SK-N-SH (cell line): ENCODE data around the gene MUC20. TPM values are rescaled to one million over a fixed set of nuclear protein-coding genes. Genes with fewer than 3 reads are reported as not detected.

Source experiments
- CTCF ChIA-PET: fragments of 300-600, 350-600 bp; formaldehyde crosslinking; extraction: SDS; loops from one replicate; lab custom pipeline; 2021; lab: Yijun Ruan, JAX
- POLR2A ChIA-PET: fragments of 350-600 bp; sonication (Branson Sonifier 250); formaldehyde crosslinking; extraction: SDS; loops from one replicate; lab custom pipeline; 2020; ENCODE audit warnings: antibody characterized with exemption, inconsistent platforms; lab: Yijun Ruan, JAX
- DNase-seq: peaks from one replicate; pipeline ENCODE4 v3.0.0; 2012
- H2AFZ ChIP-seq: fragments of 200-600 bp; sonication (generic); 2 replicates; pipeline ENCODE4 v1.8.1; 2016; ENCODE audit warnings: antibody characterized with exemption, mild to moderate bottlenecking, low read depth
- H3F3A ChIP-seq: fragments of 200-600 bp; sonication (generic); replicated peaks from 2 replicates; pipeline ENCODE3; 2016; ENCODE audit warnings: antibody characterized with exemption, mild to moderate bottlenecking; ENCODE audit not compliant: insufficient read depth
- H3K27ac ChIP-seq, 2 experiments: fragments of 200-500 bp in 1 of 2; fragments of 200-600 bp in 1 of 2; sonication (Bioruptor generic) in 1 of 2; sonication (generic), shearing (Covaris generic) in 1 of 2; 2 replicates each; pipeline versions ENCODE4 v1.5.1 to v1.6.1; 2014 to 2016; ENCODE audit warnings: low read depth in 2 of 2, inconsistent platforms in 1 of 2, low read length in 1 of 2, mild to moderate bottlenecking in 1 of 2, mixed read lengths in 1 of 2
- H3K27me3 ChIP-seq: fragments of 200-600 bp; sonication (generic), shearing (Covaris generic); 2 replicates; pipeline ENCODE4 v1.6.1; 2016; ENCODE audit warnings: mixed run types; ENCODE audit not compliant: insufficient read depth
- H3K36me3 ChIP-seq, 2 experiments: fragments of 200-500 bp in 1 of 2; fragments of 200-600 bp in 1 of 2; sonication (Bioruptor generic) in 1 of 2; sonication (generic) in 1 of 2; replicated peaks in 1 of 2; 2 replicates each; pipeline versions ENCODE3 to v1.5.1; 2014 to 2016; ENCODE audit warnings: low read length in 1 of 2, mild to moderate bottlenecking in 1 of 2; ENCODE audit not compliant: insufficient read depth in 2 of 2, control insufficient read depth in 1 of 2
- H3K4me1 ChIP-seq, 2 experiments: fragments of 200-500 bp in 1 of 2; fragments of 200-600 bp in 1 of 2; sonication (Bioruptor generic) in 1 of 2; sonication (generic), shearing (Covaris generic) in 1 of 2; 2 replicates each; pipeline versions ENCODE4 v1.5.1 to v1.6.1; 2014 to 2016; ENCODE audit warnings: low read depth in 1 of 2, low read length in 1 of 2, mixed run types in 1 of 2; ENCODE audit not compliant: insufficient read depth in 2 of 2, control insufficient read depth in 1 of 2
- H3K4me2 ChIP-seq: fragments of 200-600 bp; sonication (generic), shearing (Covaris generic); 2 replicates; pipeline ENCODE4 v1.6.1; 2017; ENCODE audit warnings: mixed run types
- H3K4me3 ChIP-seq, 2 experiments: fragments of 200-500 bp in 1 of 2; fragments of 200-600 bp in 1 of 2; sonication (Bioruptor generic) in 1 of 2; sonication (generic), shearing (Covaris generic) in 1 of 2; 2 replicates each; pipeline versions ENCODE4 v1.5.1 to v1.8.1; 2014 to 2016; ENCODE audit warnings: low read depth in 2 of 2, inconsistent platforms in 1 of 2, low read length in 1 of 2, mild to moderate bottlenecking in 1 of 2, mixed read lengths in 1 of 2, moderate library complexity in 1 of 2
- H3K79me2 ChIP-seq: fragments of 200-600 bp; sonication (generic); 2 replicates; pipeline ENCODE4 v1.8.1; 2017; ENCODE audit warnings: mild to moderate bottlenecking; ENCODE audit not compliant: insufficient read depth
- H3K9ac ChIP-seq: fragments of 200-600 bp; sonication (generic); 2 replicates; pipeline ENCODE4 v1.6.1; 2017; ENCODE audit warnings: mixed run types
- H3K9me2 ChIP-seq: fragments of 200-600 bp; sonication (generic); 2 replicates; pipeline ENCODE4 v1.6.1; 2017; ENCODE audit warnings: mixed run types
- H3K9me3 ChIP-seq: fragments of 200-600 bp; sonication (generic); 2 replicates; pipeline ENCODE4 v1.6.1; 2017; ENCODE audit warnings: mixed run types, mild to moderate bottlenecking, moderate library complexity
- H4K20me1 ChIP-seq: fragments of 200-600 bp; sonication (generic); 2 replicates; pipeline ENCODE4 v1.6.1; 2017; ENCODE audit warnings: mild to moderate bottlenecking, mixed run types; ENCODE audit not compliant: insufficient read depth
- CTCF ChIP-seq: fragments of 200-600 bp; sonication (generic); IDR thresholded peaks from 2 replicates; pipeline ENCODE4 v1.6.1; 2017; ENCODE audit warnings: antibody characterized with exemption, mild to moderate bottlenecking, moderate library complexity
- FOSL2 ChIP-seq: IDR thresholded peaks from 2 replicates; pipeline ENCODE4 v1.4.0; 2012; ENCODE audit warnings: low read depth, mild to moderate bottlenecking, moderate library complexity, borderline replicate concordance
- FOXJ3 ChIP-seq: sonication (generic); formaldehyde crosslinking; IDR thresholded peaks from 2 replicates; pipeline ENCODE4 v1.5.1; 2020; ENCODE audit warnings: mild to moderate bottlenecking, missing genetic modification reagents
- FOXM1 ChIP-seq: IDR thresholded peaks from 2 replicates; pipeline ENCODE4 v1.4.0; 2012; ENCODE audit warnings: low read depth, mild to moderate bottlenecking
- JUND ChIP-seq: IDR thresholded peaks from 2 replicates; pipeline ENCODE4 v1.4.0; 2012
- MEF2A ChIP-seq: IDR thresholded peaks from 2 replicates; pipeline ENCODE4 v1.4.0; 2012; ENCODE audit warnings: low read depth, borderline replicate concordance
- NFIC ChIP-seq: IDR thresholded peaks from 2 replicates; pipeline ENCODE4 v1.4.0; 2012; ENCODE audit warnings: borderline replicate concordance
- NRF1 ChIP-seq: IDR thresholded peaks from 2 replicates; pipeline ENCODE4 v1.6.1; 2012; ENCODE audit warnings: low read depth, mild to moderate bottlenecking, low read length
- SMC3 ChIP-seq: IDR thresholded peaks from 2 replicates; pipeline ENCODE4 v1.6.1; 2012; ENCODE audit warnings: low read depth, low read length, improper control_type of control experiment
- TAF1 ChIP-seq: IDR thresholded peaks from 2 replicates; pipeline ENCODE4 v1.6.1; 2012; ENCODE audit warnings: low read depth, mild to moderate bottlenecking, low read length, moderate library complexity, borderline replicate concordance
- USF2 ChIP-seq: fragments of 150-350 bp; IDR thresholded peaks from 2 replicates; pipeline ENCODE4 v1.6.1; 2017; ENCODE audit warnings: antibody characterized with exemption, low read length, low read depth, borderline replicate concordance
- YY1 ChIP-seq: IDR thresholded peaks from 2 replicates; pipeline ENCODE4 v1.4.0; 2012; ENCODE audit warnings: low read depth, mild to moderate bottlenecking
- WGBS: methylation state at CpG from one replicate; pipeline ENCODE4 v1.1.6; 2017; ENCODE audit warnings: low lambda C conversion rate; 5-methylcytosine and 5-hydroxymethylcytosine counted together
- polyA plus RNA-seq, 3 experiments: library from polyadenylated mRNA; depleted of rRNA; stranded (reverse); fragments of >200 nt; gene quantifications; 2 replicates each; pipeline ENCODE4 v1.2.3, GENCODE V29; 2012
- TF ChIP-seq, protein P1 (sequence below): IDR thresholded peaks from 2 replicates; pipeline ENCODE4 v1.4.0; 2012; ENCODE audit warnings: low read depth, borderline replicate concordance

Gene MUC20
- polyA plus RNA-seq, 1 of the 3 experiments (the other 2 are of a cell fraction) = 0.31 TPM

GRCh38 chr3:195732940-195733339 is 12.2 kb downstream of the MUC20 start:
- H3K4me3 ChIP-seq = no peak overlapping the region
- H3K4me2 ChIP-seq = no peak overlapping the region
- H2AFZ ChIP-seq = no peak overlapping the region
- H3K27ac ChIP-seq = no peak overlapping the region
- no peak for TF ChIP-seq SMC3
- no peak for TF ChIP-seq NFIC
- no peak for TF ChIP-seq CTCF
- no peak for TF ChIP-seq FOXJ3
- no peak for TF ChIP-seq FOXM1
- TF ChIP-seq FOSL2 = no peak
- no peak for TF ChIP-seq MEF2A
- no peak for TF ChIP-seq NRF1
- no peak for TF ChIP-seq USF2
- no peak for TF ChIP-seq TAF1
- TF ChIP-seq, protein P1, sequence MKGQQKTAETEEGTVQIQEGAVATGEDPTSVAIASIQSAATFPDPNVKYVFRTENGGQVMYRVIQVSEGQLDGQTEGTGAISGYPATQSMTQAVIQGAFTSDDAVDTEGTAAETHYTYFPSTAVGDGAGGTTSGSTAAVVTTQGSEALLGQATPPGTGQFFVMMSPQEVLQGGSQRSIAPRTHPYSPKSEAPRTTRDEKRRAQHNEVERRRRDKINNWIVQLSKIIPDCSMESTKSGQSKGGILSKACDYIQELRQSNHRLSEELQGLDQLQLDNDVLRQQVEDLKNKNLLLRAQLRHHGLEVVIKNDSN = no peak
- CTCF ChIA-PET = interaction anchor here (1.1 kb wide), 1 partner anchor 118 kb away, joined by 3 read pairs; no protein-coding TSS in a partner anchor
- H3K27me3 ChIP-seq = no peaks in the 10 kb centered on the region; the same call in 1 of the 2 replicates
- H4K20me1 ChIP-seq = no peaks in the 10 kb centered on the region
- H3K9ac ChIP-seq = no peak overlapping the region
- DNase-seq = no peak
- H3F3A ChIP-seq = no peaks in the 10 kb centered on the region
- H3K9me3 ChIP-seq = no peaks in the 10 kb centered on the region
- peaks cover 0 to 5% of the 10 kb centered on the region in 2 experiments; a peak in 1 of 4 replicates for H3K4me1 ChIP-seq
- no peaks in the 10 kb centered on the region for H3K79me2 ChIP-seq
- no peaks in the 10 kb centered on the region for H3K36me3 ChIP-seq
- no peaks in the 10 kb centered on the region for H3K9me2 ChIP-seq
- 69% methylated on average over 10 of the region's 12 CpGs for WGBS
- POLR2A ChIA-PET = no interaction called here

DNA sequence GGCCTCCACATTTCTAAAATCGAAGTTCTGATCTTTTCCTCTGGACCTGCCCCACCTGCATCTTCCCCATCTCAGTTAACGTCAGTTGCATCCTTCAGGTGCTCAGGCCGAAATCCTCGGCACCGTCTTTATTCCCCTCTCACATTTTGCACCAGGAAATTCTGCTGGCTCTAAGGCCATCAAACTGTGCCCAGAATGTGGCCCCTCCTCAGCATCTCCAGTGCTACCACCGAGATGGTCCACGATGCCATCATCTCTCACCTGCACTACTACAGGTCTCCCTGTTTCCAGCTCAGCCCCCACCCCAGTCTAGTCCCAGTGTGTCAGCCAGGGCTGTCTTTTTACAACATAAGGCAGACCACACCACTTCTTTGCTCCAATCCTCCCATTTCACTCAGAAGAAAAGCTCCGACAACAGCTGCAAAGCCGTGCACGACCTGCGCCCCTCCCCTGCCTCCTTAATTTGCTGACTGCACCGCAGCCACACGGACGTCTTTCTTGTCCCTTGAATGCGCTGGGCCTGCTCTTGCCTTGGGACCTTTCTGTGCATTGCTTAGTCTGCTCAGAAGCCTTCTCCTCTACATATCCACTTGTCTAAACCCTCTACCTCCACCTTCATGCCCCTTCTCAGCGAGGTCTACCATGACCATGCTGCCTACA is 14.4 kb downstream of the MUC20 start:
- Histone ChIP-seq H3K4me1 (peaks cover 0 to 4% of the 10 kb centered on the region in 2 experiments; a peak in 1 of 4 replicates), H4K20me1 (no peaks in the 10 kb centered on the region), H3K79me2 (no peaks in the 10 kb centered on the region), H2AFZ (no peak overlapping the region), H3K4me2 (no peak overlapping the region), H3F3A (no peaks in the 10 kb centered on the region), H3K4me3 (no peak overlapping the region), H3K9ac (no peak overlapping the region), H3K9me3 (no peaks in the 10 kb centered on the region), H3K27me3 (no peaks in the 10 kb centered on the region), H3K27ac (no peak overlapping the region), H3K36me3 (no peaks in the 10 kb centered on the region), H3K9me2 (no peaks in the 10 kb centered on the region)
- ChIA-PET CTCF (interaction anchor here (2.2 kb wide), 1 partner anchor 114 kb away, joined by 7 read pairs; no protein-coding TSS in a partner anchor), POLR2A (no interaction called here)
- TF ChIP-seq JUND = no peak
- TF ChIP-seq YY1 = no peak
- no peak for TF ChIP-seq CTCF
- DNase-seq = no peak
- 73% methylated on average over 16 of the region's 16 CpGs for WGBS
